Muscle layer of colon (tissue), 2 donors: ENCODE data around the gene DSCAM.

Experiments
- H3K27ac ChIP-seq: one replicate; pipeline ENCODE4 v1.7.0; 2013; ENCODE audit warnings: low read depth, mild to moderate bottlenecking, low read length, moderate library complexity
- H3K27me3 ChIP-seq, 2 donors: one replicate each; pipeline ENCODE4 v1.7.0; 2013; ENCODE audit warnings: low read length in 2 of 2, mild to moderate bottlenecking in 2 of 2; ENCODE audit not compliant: insufficient read depth in 2 of 2, control insufficient read depth in 1 of 2
- H3K36me3 ChIP-seq: one replicate; pipeline ENCODE4 v1.7.0; 2013; ENCODE audit warnings: mild to moderate bottlenecking, low read length; ENCODE audit not compliant: insufficient read depth
- H3K4me1 ChIP-seq: one replicate; pipeline ENCODE4 v1.7.0; 2013; ENCODE audit warnings: mild to moderate bottlenecking, low read length; ENCODE audit not compliant: insufficient read depth
- H3K4me3 ChIP-seq, 2 donors: one replicate each; pipeline ENCODE4 v1.7.0; 2013; ENCODE audit warnings: low read length in 2 of 2, low read depth in 1 of 2, mild to moderate bottlenecking in 1 of 2, moderate library complexity in 1 of 2
- H3K9ac ChIP-seq: one replicate; pipeline ENCODE4 v1.7.0; 2013; ENCODE audit warnings: low read length
- H3K9me3 ChIP-seq: one replicate; pipeline ENCODE4 v1.7.0; 2013; ENCODE audit warnings: mild to moderate bottlenecking, low read length
- donor health status: abdominal sarcoma.
- donor health status: Adenocarcinoma of cecum.

Gene DSCAM

DNA sequence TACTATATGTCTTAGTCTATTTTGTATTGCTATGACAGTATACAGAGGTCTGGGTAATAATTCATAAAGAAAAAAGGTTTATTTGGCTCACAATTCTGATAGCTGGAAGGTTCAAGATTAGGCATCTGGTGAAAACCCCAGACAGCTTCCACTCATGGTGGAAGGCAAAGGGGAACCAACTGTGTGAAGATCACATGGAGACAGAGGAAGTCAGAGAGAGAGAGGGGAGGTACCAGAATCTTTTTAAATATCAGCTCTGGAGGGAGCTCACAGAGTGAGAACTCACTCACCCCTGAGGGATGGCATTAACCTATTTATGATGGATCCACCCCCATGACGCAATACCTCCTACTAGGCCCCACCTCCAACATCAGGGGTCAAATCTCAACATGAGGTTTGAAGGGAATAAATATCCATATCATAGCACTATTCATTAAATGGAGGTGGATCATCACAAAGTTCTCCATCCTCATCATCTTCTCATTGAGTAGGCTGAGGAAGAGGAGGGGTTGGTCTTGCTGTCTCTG, 290.5 kb downstream of the DSCAM start:
- no peaks in the 10 kb centered on the region for H3K36me3 ChIP-seq
- H3K27ac ChIP-seq, result no peak overlapping the region
- H3K9ac ChIP-seq, result no peak overlapping the region
- H3K27me3 ChIP-seq, result no peaks in the 10 kb centered on the region
- H3K4me1 ChIP-seq, result no peaks in the 10 kb centered on the region
- H3K9me3 ChIP-seq, result no peaks in the 10 kb centered on the region
- no peak overlapping the region for H3K4me3 ChIP-seq

DNA sequence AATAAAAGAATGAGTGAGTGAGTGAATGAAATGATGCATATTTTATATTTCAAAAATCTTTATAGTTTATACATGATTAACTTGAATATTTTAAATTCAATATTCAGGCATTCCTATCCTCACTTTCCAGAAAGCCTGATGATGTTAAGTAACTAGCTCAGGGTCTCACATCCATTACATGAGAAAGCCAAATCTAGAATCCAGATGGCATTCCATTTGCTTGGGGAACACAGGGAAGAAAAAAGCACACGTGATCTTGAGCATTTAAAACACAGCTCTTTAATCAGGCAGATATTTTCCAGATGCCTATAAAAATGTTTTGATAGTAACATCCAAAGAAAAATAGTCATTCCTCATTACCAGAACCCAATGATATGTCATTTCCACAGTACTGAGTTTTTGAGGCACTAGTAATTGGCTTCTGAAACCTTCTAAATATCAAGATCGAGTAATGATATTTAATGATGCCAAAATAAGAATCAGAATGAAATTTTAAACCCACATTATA, 291.9 kb downstream of the DSCAM start:
- Histone ChIP-seq H3K9me3 (no peaks in the 10 kb centered on the region), H3K4me1 (no peaks in the 10 kb centered on the region), H3K27ac (no peak overlapping the region), H3K4me3 (no peak overlapping the region), H3K9ac (no peak overlapping the region), H3K36me3 (no peaks in the 10 kb centered on the region), H3K27me3 (no peaks in the 10 kb centered on the region)

DNA sequence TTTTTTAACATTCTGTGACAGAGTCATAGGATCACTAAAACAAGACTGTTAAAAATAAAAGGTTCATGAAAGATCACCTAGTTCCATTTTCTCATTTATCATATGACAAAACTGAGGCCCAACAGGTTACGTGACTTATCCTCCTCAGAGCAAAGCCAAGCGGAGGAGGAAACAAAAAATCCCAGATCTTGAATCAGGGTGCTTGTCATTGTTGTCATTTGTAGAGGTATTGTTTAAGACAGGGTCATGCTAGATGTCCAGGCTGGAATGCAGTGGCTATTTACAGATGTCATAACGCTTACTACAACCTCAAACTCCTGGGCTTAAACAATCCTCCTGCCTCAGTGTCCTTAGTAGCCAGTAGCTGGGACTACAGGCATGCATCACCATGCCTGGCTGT, 293.2 kb downstream of the DSCAM start:
- Histone ChIP-seq H3K9ac (no peak overlapping the region), H3K36me3 (no peaks in the 10 kb centered on the region), H3K4me3 (no peak overlapping the region), H3K9me3 (no peaks in the 10 kb centered on the region), H3K27me3 (no peaks in the 10 kb centered on the region), H3K27ac (no peak overlapping the region), H3K4me1 (no peaks in the 10 kb centered on the region)

DNA sequence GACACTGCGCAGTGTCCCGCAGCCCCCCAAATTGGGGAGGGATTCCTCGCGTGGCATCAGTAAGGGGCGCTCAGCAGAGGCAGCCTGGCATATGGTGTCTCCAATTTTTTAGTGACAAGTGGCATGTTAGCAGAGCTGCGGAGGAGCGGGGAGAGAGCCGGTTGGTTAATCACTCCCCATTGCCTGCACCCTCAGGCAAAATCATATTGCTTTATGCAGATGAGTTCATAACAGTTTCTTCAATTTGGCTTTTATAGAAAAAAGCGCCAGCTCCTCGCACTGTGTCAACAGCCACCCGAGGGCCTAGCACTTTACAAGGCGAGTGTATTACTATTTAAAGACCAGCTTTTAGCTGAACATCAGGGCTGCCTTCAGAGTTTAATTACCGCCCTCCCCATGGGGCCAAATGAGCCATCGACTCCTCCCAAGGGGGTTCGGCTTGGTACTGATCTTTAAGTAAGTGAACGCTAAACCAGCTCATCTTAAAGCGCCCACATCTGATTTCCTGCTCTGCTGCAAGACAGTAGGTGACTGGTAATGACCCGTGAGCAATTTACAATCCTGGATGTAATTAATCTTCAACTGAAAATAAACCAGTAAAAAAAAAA, 298.9 kb downstream of the DSCAM start:
- Histone ChIP-seq H3K9me3 (peaks cover 6% of the 10 kb centered on the region), H3K27me3 (no peaks in the 10 kb centered on the region), H3K9ac (no peak overlapping the region), H3K4me1 (no peaks in the 10 kb centered on the region), H3K4me3 (no peak overlapping the region), H3K27ac (no peak overlapping the region), H3K36me3 (no peaks in the 10 kb centered on the region)

DNA sequence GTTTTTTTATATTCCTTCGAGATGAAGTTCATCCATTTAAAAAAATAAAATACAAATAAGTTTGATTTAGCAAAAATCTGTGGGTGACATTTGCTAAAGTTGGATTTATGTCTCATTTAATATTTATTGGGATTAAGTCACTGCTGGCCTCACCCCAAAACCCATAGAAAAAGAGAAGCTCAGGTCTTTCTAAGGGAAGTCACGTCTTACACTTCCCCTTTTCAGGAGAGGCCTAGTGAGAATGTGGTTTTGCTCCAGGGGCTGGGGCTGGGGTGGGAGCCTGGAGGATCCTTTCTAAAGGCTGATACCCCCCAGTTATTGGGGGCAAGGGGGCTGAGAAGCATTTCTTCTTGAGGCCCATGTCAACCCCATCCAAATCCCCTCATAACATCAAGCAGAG, 300.3 kb downstream of the DSCAM start:
- Histone ChIP-seq H3K36me3 (no peaks in the 10 kb centered on the region), H3K27ac (no peak overlapping the region), H3K9me3 (peaks cover 6% of the 10 kb centered on the region), H3K4me1 (no peaks in the 10 kb centered on the region), H3K4me3 (no peak overlapping the region), H3K9ac (no peak overlapping the region), H3K27me3 (no peaks in the 10 kb centered on the region)

DNA sequence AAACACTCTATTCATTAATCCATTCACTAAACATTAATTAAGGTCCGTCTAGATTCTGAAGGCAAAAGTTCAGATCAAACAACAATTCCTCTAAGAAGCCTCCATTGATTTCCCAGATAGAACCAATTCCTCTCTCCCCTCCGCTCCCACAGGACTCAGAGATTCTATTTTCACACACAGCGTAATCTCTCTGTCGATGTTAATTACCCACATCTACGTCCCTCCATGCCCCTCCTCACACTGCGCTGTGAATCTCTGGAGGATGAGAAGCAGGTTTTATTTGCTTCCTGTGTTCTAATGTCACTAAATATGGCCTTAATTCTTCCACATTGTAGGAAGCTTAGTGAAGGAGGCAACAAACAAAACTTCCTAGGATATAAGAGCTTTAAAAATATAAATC, 306.7 kb downstream of the DSCAM start:
- H3K27me3 ChIP-seq, result no peaks in the 10 kb centered on the region
- no peaks in the 10 kb centered on the region for H3K4me1 ChIP-seq
- H3K27ac ChIP-seq, result no peak overlapping the region
- H3K36me3 ChIP-seq, result no peaks in the 10 kb centered on the region
- no peak overlapping the region for H3K4me3 ChIP-seq
- peaks cover 4% of the 10 kb centered on the region for H3K9me3 ChIP-seq
- H3K9ac ChIP-seq, result no peak overlapping the region

DNA sequence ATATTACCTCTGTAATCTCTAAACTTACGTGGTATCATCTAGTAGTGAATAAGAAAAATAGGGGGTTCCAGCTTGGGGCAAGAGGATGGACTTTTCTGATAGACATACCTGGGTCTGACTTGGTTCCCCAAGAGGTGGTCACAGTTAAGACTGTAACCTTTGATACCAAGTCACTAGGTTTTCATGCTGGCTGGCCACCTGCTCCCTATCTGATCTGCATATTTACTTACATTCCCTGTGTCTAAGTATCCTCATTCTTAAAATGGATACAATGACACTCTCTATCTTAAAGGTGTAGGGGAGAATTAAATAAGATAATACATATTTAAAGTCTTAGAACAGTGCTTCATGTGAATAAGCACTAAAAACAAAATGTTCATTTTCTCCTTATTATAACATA, 312.1 kb downstream of the DSCAM start:
- H3K4me1 ChIP-seq, result no peaks in the 10 kb centered on the region
- peaks cover 0 to 5% of the 10 kb centered on the region in 2 donors for H3K27me3 ChIP-seq
- no peaks in the 10 kb centered on the region for H3K36me3 ChIP-seq
- H3K4me3 ChIP-seq, result no peak overlapping the region
- no peak overlapping the region for H3K9ac ChIP-seq
- H3K27ac ChIP-seq, result no peak overlapping the region
- no peaks in the 10 kb centered on the region for H3K9me3 ChIP-seq

DNA sequence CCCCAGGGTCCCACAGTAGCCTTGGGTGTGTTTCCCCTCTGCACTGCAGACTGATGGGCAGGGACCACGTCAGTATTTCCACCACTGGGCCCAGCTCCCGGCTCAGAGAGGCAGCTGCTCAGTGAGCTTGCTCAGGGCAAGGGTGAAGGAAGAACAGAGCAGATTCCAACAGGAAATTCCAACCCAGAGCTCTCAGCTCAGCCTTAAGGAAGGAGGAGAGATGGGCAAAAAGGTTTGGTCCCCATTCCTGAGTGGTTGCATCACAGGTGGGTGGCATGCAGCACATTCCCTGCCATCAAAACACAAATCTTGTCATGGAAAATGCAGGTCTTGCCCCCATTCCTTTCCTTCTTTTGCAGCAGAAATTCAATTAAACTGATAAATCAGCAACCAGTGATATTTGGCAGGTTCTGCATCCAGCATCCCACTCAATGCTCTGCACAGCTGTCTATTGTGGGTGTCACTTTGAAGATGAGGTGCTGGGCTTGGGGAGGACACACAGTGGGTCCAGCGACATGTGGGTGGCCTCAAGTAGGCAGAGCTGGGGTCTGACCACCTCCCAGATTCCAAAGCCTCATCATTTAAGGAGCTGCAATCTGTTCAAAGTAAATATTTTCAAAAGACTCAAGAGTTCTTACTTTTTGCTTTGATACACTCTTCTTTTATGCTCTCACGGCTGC, 315.4 kb downstream of the DSCAM start:
- no peak overlapping the region for H3K27ac ChIP-seq
- no peak overlapping the region for H3K9ac ChIP-seq
- no peaks in the 10 kb centered on the region for H3K4me1 ChIP-seq

DNA sequence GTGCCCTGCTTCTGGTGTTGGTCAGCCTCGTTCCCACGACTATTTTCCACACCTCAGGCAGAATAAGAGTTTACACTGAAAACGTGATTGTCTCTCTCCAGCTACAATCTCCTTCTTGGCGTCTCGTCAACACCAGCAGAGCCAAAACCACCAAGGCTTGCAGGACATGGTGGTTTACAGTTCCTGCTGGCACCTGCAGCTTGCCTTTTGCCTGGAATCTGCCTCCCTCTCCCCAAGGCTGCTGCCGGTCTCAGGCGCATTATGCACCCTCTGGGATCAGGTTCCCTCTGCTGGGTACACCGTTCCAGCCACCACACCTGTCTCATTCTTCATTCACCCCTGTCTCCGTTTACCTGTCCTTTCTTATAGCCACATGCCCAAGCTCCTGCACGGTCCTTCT, 315.9 kb downstream of the DSCAM start:
- Histone ChIP-seq H3K27me3 (peaks cover 0 to 5% of the 10 kb centered on the region in 2 donors), H3K9ac (no peak overlapping the region), H3K4me1 (no peaks in the 10 kb centered on the region), H3K9me3 (peaks cover 6% of the 10 kb centered on the region), H3K4me3 (no peak overlapping the region), H3K36me3 (no peaks in the 10 kb centered on the region), H3K27ac (no peak overlapping the region)

More for the DNA sequence above, 315.4 kb downstream of the DSCAM start:
- H3K4me3 ChIP-seq, result no peak overlapping the region
- peaks cover 6% of the 10 kb centered on the region for H3K9me3 ChIP-seq
- H3K36me3 ChIP-seq, result no peaks in the 10 kb centered on the region
- H3K27me3 ChIP-seq, result peaks cover 0 to 5% of the 10 kb centered on the region in 2 donors

DNA sequence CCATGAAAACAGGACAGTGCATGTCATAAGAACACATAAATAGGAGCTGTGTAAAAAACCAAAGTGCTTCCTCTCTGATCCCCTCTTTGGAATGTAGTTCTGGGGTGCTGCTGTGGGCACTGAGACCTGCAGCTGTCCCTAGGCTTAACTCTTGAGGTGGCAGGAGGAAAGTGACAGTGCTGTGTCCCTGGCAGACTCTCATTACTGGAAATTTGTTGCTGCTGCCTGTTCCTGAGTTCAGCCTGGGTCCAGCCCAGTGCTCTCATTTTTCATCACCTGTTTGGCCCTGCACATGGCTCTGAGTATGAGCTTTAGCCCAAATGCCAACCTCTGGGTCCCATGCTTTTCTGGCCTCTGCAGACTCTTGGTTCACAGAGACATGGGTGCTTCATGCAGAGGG, 329.3 kb downstream of the DSCAM start:
- H3K27me3 ChIP-seq, result no peaks in the 10 kb centered on the region
- H3K9ac ChIP-seq, result no peak overlapping the region
- no peaks in the 10 kb centered on the region for H3K36me3 ChIP-seq
- H3K4me1 ChIP-seq, result no peaks in the 10 kb centered on the region
- no peak overlapping the region for H3K4me3 ChIP-seq
- no peak overlapping the region for H3K27ac ChIP-seq
- H3K9me3 ChIP-seq, result no peaks in the 10 kb centered on the region

DNA sequence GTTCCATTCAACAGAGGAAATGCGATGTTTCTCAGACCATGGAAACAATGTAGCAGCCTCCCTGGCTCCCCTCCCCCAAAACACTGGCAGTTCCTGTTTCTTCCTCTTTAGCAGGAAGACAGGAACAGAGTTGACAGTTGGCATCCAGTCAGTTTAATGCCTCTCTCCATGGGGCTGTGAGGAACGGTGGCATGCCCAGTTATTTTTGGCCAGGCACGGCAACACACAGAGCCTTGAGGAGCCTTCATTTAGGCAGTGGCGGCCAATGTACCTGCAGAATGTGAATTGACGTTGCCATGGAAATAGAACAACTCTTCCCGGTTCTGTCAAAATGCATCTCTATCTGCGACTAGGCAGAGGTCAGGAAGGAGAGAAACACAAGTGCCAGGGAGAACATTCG, 330.6 kb downstream of the DSCAM start:
- Histone ChIP-seq H3K9ac (no peak overlapping the region), H3K4me3 (no peak overlapping the region), H3K4me1 (no peaks in the 10 kb centered on the region), H3K27me3 (no peaks in the 10 kb centered on the region), H3K27ac (no peak overlapping the region), H3K9me3 (no peaks in the 10 kb centered on the region), H3K36me3 (no peaks in the 10 kb centered on the region)

DNA sequence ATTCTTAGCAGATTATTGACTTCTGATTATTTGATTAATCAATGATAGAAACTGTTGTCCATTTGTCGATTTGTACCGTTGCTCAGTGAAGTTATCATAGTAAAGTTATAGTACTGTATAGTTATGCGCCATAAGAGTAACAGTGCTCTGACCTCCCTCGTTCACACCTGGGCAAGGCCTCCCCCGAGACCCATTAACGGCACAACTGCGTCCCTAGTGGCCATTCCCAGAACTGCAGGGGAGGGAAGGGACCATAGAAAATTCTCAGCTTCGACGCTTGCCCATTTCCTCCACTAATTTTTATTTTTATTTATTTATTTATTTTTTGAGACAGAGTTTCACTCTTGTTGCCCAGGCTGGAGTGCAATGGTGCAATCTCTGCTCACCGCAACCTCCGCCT, 334.4 kb downstream of the DSCAM start:
- Histone ChIP-seq H3K27me3 (no peaks in the 10 kb centered on the region), H3K27ac (no peak overlapping the region), H3K36me3 (no peaks in the 10 kb centered on the region), H3K4me1 (no peaks in the 10 kb centered on the region), H3K9me3 (no peaks in the 10 kb centered on the region), H3K4me3 (no peak overlapping the region), H3K9ac (no peak overlapping the region)
